Mesodermal cell (in vitro differentiated cells): ENCODE data around the gene CLNK.

Experiments
- H3K27ac ChIP-seq: 2 replicates; pipeline ENCODE4 v1.7.0; 2013; ENCODE audit warnings: mild to moderate bottlenecking, low read depth, low read length, moderate library complexity; ENCODE audit not compliant: severe bottlenecking
- H3K36me3 ChIP-seq: 2 replicates; pipeline ENCODE4 v1.7.1; 2013; ENCODE audit warnings: mild to moderate bottlenecking, low read length, moderate library complexity; ENCODE audit not compliant: control insufficient read depth, insufficient read depth
- H3K4me1 ChIP-seq: one replicate; pipeline ENCODE4 v1.7.1; 2013; ENCODE audit warnings: mild to moderate bottlenecking, low read length; ENCODE audit not compliant: insufficient read depth, control insufficient read depth, poor library complexity, severe bottlenecking
- H3K4me3 ChIP-seq: 2 replicates; pipeline ENCODE4 v1.7.0; 2013; ENCODE audit warnings: low read length, control low read depth, mild to moderate bottlenecking; ENCODE audit not compliant: insufficient read depth, poor library complexity, severe bottlenecking; ENCODE audit errors: extremely low read depth
- H3K9me3 ChIP-seq: 2 replicates; pipeline ENCODE4 v1.7.1; 2013; ENCODE audit warnings: mild to moderate bottlenecking, low read length, moderate library complexity; ENCODE audit not compliant: control insufficient read depth
- WGBS, 2 experiments: methylation state at CpG; one replicate each; pipeline ENCODE4 v1.1.5; 2013; ENCODE audit warnings: missing lambda C conversion rate in 2 of 2; ENCODE audit not compliant: insufficient coverage in 2 of 2; 5-methylcytosine and 5-hydroxymethylcytosine counted together

CLNK gene

DNA sequence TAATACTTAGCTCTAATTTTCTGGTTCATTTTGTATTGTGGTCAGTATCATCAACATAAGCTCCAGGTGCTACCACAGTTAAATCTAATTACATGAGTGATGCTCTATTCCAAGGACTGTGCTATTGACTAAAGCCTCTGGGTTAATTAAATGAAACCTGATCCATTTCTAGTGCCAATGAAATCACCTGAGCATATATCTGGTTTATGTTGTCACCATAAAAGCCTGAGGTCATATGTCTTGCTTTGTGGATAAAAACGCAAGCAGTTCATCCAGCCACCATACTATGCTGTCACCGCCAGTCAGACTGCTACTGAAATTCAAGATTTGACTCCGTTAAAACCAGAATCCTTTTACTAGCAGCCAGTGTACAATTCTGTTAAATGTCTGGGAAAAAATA, 163.1 kb downstream of the CLNK start:
- 83 to 100% methylated on average over 2 to 3 of the region's 3 CpGs for WGBS, 2 experiments

GRCh38 chr4:10509733-10510132, 174.8 kb downstream of the CLNK start:
- 84 to 98% methylated on average over 3 of the region's 3 CpGs for WGBS, 2 experiments
- no peak overlapping the region for H3K27ac ChIP-seq
- H3K4me3 ChIP-seq, result no peak overlapping the region
- no peaks in the 10 kb centered on the region for H3K36me3 ChIP-seq
- H3K9me3 ChIP-seq, result no peaks in the 10 kb centered on the region
- H3K4me1 ChIP-seq, result no peaks in the 10 kb centered on the region

More for the DNA sequence above, 163.1 kb downstream of the CLNK start:
- Histone ChIP-seq H3K4me3 (no peak overlapping the region), H3K9me3 (no peaks in the 10 kb centered on the region), H3K27ac (no peak overlapping the region), H3K4me1 (no peaks in the 10 kb centered on the region), H3K36me3 (no peaks in the 10 kb centered on the region)

DNA sequence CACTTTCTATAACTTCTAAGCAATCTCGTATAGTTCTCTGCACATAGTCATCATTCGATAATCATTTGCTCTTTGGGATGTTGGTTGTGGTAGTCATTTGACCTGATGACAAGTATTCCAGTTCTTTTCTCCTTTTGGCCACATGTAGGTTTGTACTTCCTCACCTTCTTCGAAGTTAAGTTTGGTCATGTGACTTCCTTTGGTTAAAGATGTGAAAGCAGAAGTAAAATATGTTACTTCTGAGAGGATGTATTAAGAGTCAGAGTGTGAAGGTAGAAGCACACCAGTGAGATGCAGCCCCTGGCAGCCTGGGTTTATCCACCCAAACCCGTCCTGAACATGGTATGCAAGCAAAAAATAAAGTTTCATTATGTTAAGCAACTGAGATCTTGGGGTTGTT, 178.5 kb downstream of the CLNK start:
- WGBS, 2 experiments, result 100% methylated on average over 1 of the region's 4 CpGs; no CpG with 5 or more reads in 1 of the 2 experiments

GRCh38 chr4:10504570-10505179, 179.9 kb downstream of the CLNK start:
- no peaks in the 10 kb centered on the region for H3K36me3 ChIP-seq
- H3K27ac ChIP-seq, result no peak overlapping the region
- H3K4me3 ChIP-seq, result no peak overlapping the region
- no peaks in the 10 kb centered on the region for H3K9me3 ChIP-seq
- 14 to 87% methylated on average over 1 to 3 of the region's 5 CpGs for WGBS, 2 experiments
- H3K4me1 ChIP-seq, result no peaks in the 10 kb centered on the region

More for the DNA sequence above, 178.5 kb downstream of the CLNK start:
- Histone ChIP-seq H3K36me3 (no peaks in the 10 kb centered on the region), H3K27ac (no peak overlapping the region), H3K4me1 (no peaks in the 10 kb centered on the region), H3K9me3 (no peaks in the 10 kb centered on the region), H3K4me3 (no peak overlapping the region)

- H3K27ac ChIP-seq, result no peak overlapping the region
- 85 to 88% methylated on average over 4 to 5 of the region's 5 CpGs for WGBS, 2 experiments
- no peaks in the 10 kb centered on the region for H3K36me3 ChIP-seq
Measured at GRCh38 chr4:10502717-10503116, 181.9 kb downstream of the CLNK start.

GRCh38 chr4:10500776-10501175, 183.8 kb downstream of the CLNK start:
- H3K4me1 ChIP-seq, result peaks cover 7% of the 10 kb centered on the region
- H3K36me3 ChIP-seq, result no peaks in the 10 kb centered on the region
- 83 to 85% methylated on average over 4 to 6 of the region's 6 CpGs for WGBS, 2 experiments
- H3K4me3 ChIP-seq, result no peak overlapping the region
- H3K27ac ChIP-seq, result no peak overlapping the region
- H3K9me3 ChIP-seq, result no peaks in the 10 kb centered on the region

More at GRCh38 chr4:10502717-10503116, 181.9 kb downstream of the CLNK start:
- no peaks in the 10 kb centered on the region for H3K9me3 ChIP-seq
- H3K4me1 ChIP-seq, result no peaks in the 10 kb centered on the region
- no peak overlapping the region for H3K4me3 ChIP-seq

GRCh38 chr4:10496200-10496599, 188.4 kb downstream of the CLNK start:
- Histone ChIP-seq H3K36me3 (no peaks in the 10 kb centered on the region), H3K27ac (no peak overlapping the region), H3K4me3 (no peak overlapping the region), H3K4me1 (peaks cover 7% of the 10 kb centered on the region), H3K9me3 (no peaks in the 10 kb centered on the region)
- 8 to 12% methylated on average over 4 of the region's 4 CpGs for WGBS, 2 experiments

GRCh38 chr4:10495651-10496050, 188.9 kb downstream of the CLNK start:
- 62 to 64% methylated on average over 8 of the region's 8 CpGs for WGBS, 2 experiments
- no peaks in the 10 kb centered on the region for H3K36me3 ChIP-seq
- no peak overlapping the region for H3K27ac ChIP-seq
- peaks cover 7% of the 10 kb centered on the region for H3K4me1 ChIP-seq
- H3K4me3 ChIP-seq, result no peak overlapping the region
- no peaks in the 10 kb centered on the region for H3K9me3 ChIP-seq

DNA sequence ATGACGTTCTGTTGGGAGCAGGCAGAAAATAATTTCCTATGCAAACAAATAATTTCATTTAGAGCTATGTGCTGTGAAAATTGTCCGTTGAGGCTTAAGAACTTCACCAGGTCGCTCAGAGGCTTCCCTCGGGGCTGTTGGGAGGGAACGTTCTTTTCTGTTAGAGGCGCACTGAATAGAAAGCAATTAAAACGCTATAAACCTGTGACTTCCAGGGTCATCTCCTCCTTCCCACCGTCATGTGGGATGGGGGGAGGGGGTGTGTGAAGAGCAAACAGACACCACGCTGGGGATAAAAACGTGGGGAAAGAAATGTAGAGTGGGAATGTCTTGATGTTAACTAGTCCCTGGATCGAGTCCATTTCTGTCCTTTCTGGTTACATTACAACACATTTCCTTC, 192.1 kb downstream of the CLNK start:
- Histone ChIP-seq H3K36me3 (no peaks in the 10 kb centered on the region), H3K4me3 (no peak overlapping the region), H3K4me1 (peaks cover 7% of the 10 kb centered on the region), H3K9me3 (no peaks in the 10 kb centered on the region), H3K27ac (no peak overlapping the region)
- 87% methylated on average over 5 of the region's 11 CpGs; no CpG with 5 or more reads in 1 of the 2 experiments for WGBS, 2 experiments

- Histone ChIP-seq H3K4me1 (peaks cover 2% of the 10 kb centered on the region), H3K4me3 (no peak overlapping the region), H3K9me3 (no peaks in the 10 kb centered on the region), H3K27ac (no peak overlapping the region), H3K36me3 (no peaks in the 10 kb centered on the region)
- 89 to 92% methylated on average over 2 to 3 of the region's 3 CpGs for WGBS, 2 experiments
Measured at GRCh38 chr4:10491401-10491800, 193.2 kb downstream of the CLNK start.

DNA sequence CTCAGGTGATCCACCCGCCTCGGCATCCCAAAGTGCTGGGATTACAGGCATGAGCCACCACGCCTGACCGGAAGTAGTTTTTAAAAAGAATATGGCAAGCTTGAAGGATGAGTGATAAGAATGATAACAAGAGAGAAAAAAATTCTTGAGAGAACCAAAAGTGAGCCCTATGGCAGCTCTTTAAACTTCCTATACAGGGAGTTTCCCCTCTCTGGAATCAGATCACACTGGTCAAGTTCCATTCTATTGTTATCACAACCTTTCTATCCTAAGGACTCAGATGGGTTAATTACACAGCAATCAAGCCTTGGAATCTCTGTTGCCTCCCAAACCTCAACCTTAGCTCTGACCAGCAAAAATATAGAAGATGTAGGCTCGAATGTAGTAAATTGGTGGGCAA, 193.6 kb downstream of the CLNK start:
- H3K4me1 ChIP-seq, result no peaks in the 10 kb centered on the region
- no peak overlapping the region for H3K4me3 ChIP-seq
- no peaks in the 10 kb centered on the region for H3K9me3 ChIP-seq
- no peaks in the 10 kb centered on the region for H3K36me3 ChIP-seq
- H3K27ac ChIP-seq, result no peak overlapping the region
- WGBS, 2 experiments, result 80 to 93% methylated on average over 2 to 3 of the region's 5 CpGs
